Uterus (tissue), 4 donors: Measurements from ENCODE around the gene GNPAT. TPM values are rescaled to one million over a fixed set of nuclear protein-coding genes. Genes with fewer than 3 reads are reported as not detected.

Source experiments
- DNase-seq, 2 donors: peaks; one replicate each; pipeline ENCODE4 v3.0.0-alpha.2; 2019 to 2020
- H3K27ac ChIP-seq, 2 donors: fragments of 200-600 bp; sonication (generic); 1 replicate in 1 of 2; 2 replicates in 1 of 2; pipeline ENCODE4 v1.5.1; 2016 to 2018
- H3K27me3 ChIP-seq, 2 donors: fragments of 200-600 bp; sonication (generic); one replicate each; pipeline ENCODE4 v1.5.1; 2018 to 2019; ENCODE audit warnings: control low read depth in 1 of 2
- H3K36me3 ChIP-seq, 2 donors: fragments of 200-600 bp; sonication (generic); one replicate each; pipeline ENCODE4 v1.5.1; 2019; ENCODE audit warnings: control low read depth in 1 of 2
- H3K4me1 ChIP-seq, 2 donors: fragments of 200-600 bp; sonication (generic); one replicate each; pipeline ENCODE4 v1.5.1; 2018 to 2019; ENCODE audit warnings: control low read depth in 1 of 2
- H3K4me3 ChIP-seq, 2 donors: fragments of 200-600 bp; sonication (generic); 1 replicate in 1 of 2; 2 replicates in 1 of 2; pipeline ENCODE4 v1.5.1; 2018 to 2019; ENCODE audit warnings: mild to moderate bottlenecking in 1 of 2
- H3K9me3 ChIP-seq, 2 donors: fragments of 200-600 bp; sonication (generic); one replicate each; pipeline ENCODE4 v1.5.1; 2019; ENCODE audit warnings: control low read depth in 1 of 2
- CTCF ChIP-seq, 4 experiments: fragments of 200-600 bp in 2 of 4; fragments of 450-650 bp in 2 of 4; sonication (generic) in 2 of 4; IDR thresholded peaks; one replicate each; pipeline ENCODE4 v1.5.1; 2016 to 2019; ENCODE audit warnings: antibody characterized with exemption in 4 of 4, mild to moderate bottlenecking in 2 of 4, moderate library complexity in 1 of 4
- POLR2A ChIP-seq, 2 donors: fragments of 450-650 bp; IDR thresholded peaks; one replicate each; pipeline ENCODE4 v1.6.1; 2016; ENCODE audit warnings: antibody characterized with exemption in 2 of 2, mild to moderate bottlenecking in 1 of 2, moderate library complexity in 1 of 2
- intact Hi-C: fragments of 100-400 bp; cut with DNase I; formaldehyde crosslinking; loops from one replicate; pipeline ENCODE4 v1.15.1; 2023; ENCODE audit warnings: low total_unique reads
- total RNA-seq, 4 donors: library from RNA; depleted of rRNA in 3 of 4; stranded (reverse); fragments of >200 nt in 3 of 4; gene quantifications; one replicate each; pipeline versions ENCODE4 v1.1.0 to v1.2.4, GENCODE V29; 2014 to 2023
- donor health status: DM: yes; HTN: yes; CAD: no.

The GNPAT gene
- total RNA-seq, 4 donors from 2014 or later = 8.2 to 56.1 (median 32.7) TPM

GRCh38 chr1:231201375-231201978, 39.5 kb upstream of the GNPAT start:
- Histone ChIP-seq H3K9me3 (no peaks in the 10 kb centered on the region), H3K36me3 (no peaks in the 10 kb centered on the region), H3K4me1 (no peaks in the 10 kb centered on the region), H3K4me3 (no peak overlapping the region), H3K27me3 (no peaks in the 10 kb centered on the region), H3K27ac (no peak overlapping the region)
- DNase-seq = no peak
- intact Hi-C loops = no loop called here
- no peak for TF ChIP-seq CTCF (IDR thresholded peaks at IDR 0.05)
- no peak for TF ChIP-seq POLR2A (IDR thresholded peaks at IDR 0.05)

- H3K27ac ChIP-seq = no peak overlapping the region
- H3K36me3 ChIP-seq = no peaks in the 10 kb centered on the region
- intact Hi-C loops = no loop called here
- H3K27me3 ChIP-seq = no peaks in the 10 kb centered on the region
- no peaks in the 10 kb centered on the region for H3K4me1 ChIP-seq
- H3K9me3 ChIP-seq = no peaks in the 10 kb centered on the region
- no peak overlapping the region for H3K4me3 ChIP-seq
- no peak for DNase-seq
- TF ChIP-seq CTCF (IDR thresholded peaks at IDR 0.05) = no peak
- no peak for TF ChIP-seq POLR2A (IDR thresholded peaks at IDR 0.05)
Measured at GRCh38 chr1:231201979-231202633, 38.9 kb upstream of the GNPAT start.

- no peaks in the 10 kb centered on the region for H3K36me3 ChIP-seq
- H3K27ac ChIP-seq = no peak overlapping the region
- TF ChIP-seq POLR2A (IDR thresholded peaks at IDR 0.05) (no peak), CTCF (IDR thresholded peaks at IDR 0.05) (no peak)
- intact Hi-C loops = no loop called here
- H3K4me3 ChIP-seq = no peak overlapping the region
- no peak for DNase-seq
- no peaks in the 10 kb centered on the region for H3K4me1 ChIP-seq
- no peaks in the 10 kb centered on the region for H3K27me3 ChIP-seq
- no peaks in the 10 kb centered on the region for H3K9me3 ChIP-seq
Measured at GRCh38 chr1:231203259-231204057, 37.6 kb upstream of the GNPAT start.

- Histone ChIP-seq H3K4me1 (no peaks in the 10 kb centered on the region), H3K27me3 (no peaks in the 10 kb centered on the region), H3K9me3 (no peaks in the 10 kb centered on the region), H3K36me3 (no peaks in the 10 kb centered on the region), H3K4me3 (no peak overlapping the region), H3K27ac (no peak overlapping the region)
- DNase-seq = no peak
- TF ChIP-seq POLR2A (IDR thresholded peaks at IDR 0.05) = no peak
- TF ChIP-seq CTCF (IDR thresholded peaks at IDR 0.05) = no peak
- intact Hi-C loops = no loop called here
Measured at GRCh38 chr1:231206856-231207255, 34.2 kb upstream of the GNPAT start.

- TF ChIP-seq POLR2A (IDR thresholded peaks at IDR 0.05) = no peak
- no peak for TF ChIP-seq CTCF (IDR thresholded peaks at IDR 0.05)
- intact Hi-C loops = no loop called here
- Histone ChIP-seq H3K4me3 (no peak overlapping the region), H3K27ac (no peak overlapping the region), H3K27me3 (no peaks in the 10 kb centered on the region), H3K36me3 (no peaks in the 10 kb centered on the region), H3K9me3 (no peaks in the 10 kb centered on the region), H3K4me1 (no peaks in the 10 kb centered on the region)
- DNase-seq = no peak
Measured at GRCh38 chr1:231207437-231207836, 33.6 kb upstream of the GNPAT start.
